Posterior vena cava (tissue), 2 donors: ENCODE measurements around the gene MAN1A1. TPM values are rescaled to one million over a fixed set of nuclear protein-coding genes. Genes with fewer than 3 reads are reported as not detected.

Experiments used
- DNase-seq: peaks from one replicate; pipeline ENCODE4 v3.0.0-alpha.2; 2020; ENCODE audit warnings: low spot score
- intact Hi-C, 2 donors: fragments of 100-400 bp; cut with DNase I; formaldehyde crosslinking; loops; one replicate each; pipeline versions ENCODE4 v1.14.1 to v1.14.2; 2022 to 2023
- total RNA-seq, 2 donors: library from RNA; stranded (reverse); fragmentation: NEBNext Ultra II Directional; extraction: Animal tissue kit (Norgen Biotek cat#: 25700); gene quantifications; one replicate each; pipeline ENCODE4 v1.2.1, GENCODE V29; 2021
- donor health status: DM: yes; HTN: yes; CAD: no.
- donor health status: DM: yes; HTN: yes; CAD: no.

The MAN1A1 gene
- total RNA-seq, 2 donors from 2014 or later, result 60.6 to 65.3 TPM

DNA sequence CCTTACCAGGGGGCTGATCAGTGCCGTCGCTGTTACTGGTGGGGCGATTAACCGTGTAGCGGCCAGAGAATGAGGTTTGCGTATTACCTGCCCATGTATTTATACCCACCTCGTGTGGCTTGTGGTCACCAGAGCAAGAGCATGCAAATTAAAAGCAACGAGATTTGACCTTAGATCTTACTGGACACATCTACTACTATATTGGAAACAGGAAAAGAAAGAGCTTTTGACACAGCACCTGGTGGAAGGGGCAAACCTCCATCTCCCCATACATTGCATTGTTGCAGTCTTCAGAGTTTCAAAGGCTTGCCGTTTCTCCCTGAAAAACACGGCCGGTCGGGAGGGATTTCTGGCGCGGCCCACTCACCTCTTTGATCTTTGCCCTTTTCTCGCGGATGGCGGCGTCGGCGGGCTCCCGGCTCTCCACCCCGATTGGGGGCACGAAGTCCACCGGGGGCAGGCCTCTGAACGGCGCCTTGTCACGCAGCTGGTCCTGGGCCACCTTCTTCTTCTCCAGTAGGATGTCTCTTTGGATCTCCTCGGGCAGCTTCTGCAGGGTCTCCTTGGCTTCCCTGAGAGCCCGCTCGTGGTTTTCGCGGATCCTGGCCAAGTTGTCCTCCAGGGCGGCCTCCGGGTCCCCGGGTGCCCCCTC lies 1.3 kb downstream of the MAN1A1 start:
- DNase-seq, result peak; percentile 83
- intact Hi-C loops, result loop anchor here in 1 of 2 donors (5.0 kb wide), 1 partner anchor 201 kb away; no protein-coding TSS in a partner anchor

DNA sequence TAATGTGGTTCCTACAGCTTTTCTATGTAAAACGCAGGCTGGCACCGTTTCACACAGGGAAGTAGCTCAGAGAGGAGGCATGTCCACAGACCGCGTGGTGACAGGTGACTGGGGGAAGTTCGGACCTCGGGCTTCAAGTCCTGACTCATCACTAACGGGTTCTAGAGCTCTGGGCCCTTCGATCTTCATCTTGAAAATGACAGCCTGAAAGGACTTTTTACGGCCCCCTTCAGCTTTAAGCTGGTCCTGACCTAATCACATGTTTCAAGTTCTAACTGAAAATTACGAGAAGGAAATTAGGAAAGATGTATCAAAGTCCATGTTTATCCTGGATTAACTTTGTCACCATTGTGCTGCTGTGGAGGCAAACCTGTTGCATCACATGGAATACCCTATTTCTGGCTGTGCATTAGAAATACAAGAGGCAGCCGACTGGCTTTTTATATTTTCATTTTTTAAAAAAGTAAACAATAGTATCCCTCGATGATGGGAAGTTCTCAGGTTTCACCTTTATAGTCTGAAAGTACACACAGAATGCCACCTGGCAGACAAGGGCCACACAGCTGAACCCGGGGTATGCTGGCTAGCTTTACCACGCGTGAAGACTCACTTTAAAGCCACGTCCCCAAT lies 2.0 kb downstream of the MAN1A1 start:
- intact Hi-C loops, result loop anchor here in 1 of 2 donors (5.0 kb wide), 1 partner anchor 200 kb away; no protein-coding TSS in a partner anchor
- peak; percentile 83 for DNase-seq

DNA sequence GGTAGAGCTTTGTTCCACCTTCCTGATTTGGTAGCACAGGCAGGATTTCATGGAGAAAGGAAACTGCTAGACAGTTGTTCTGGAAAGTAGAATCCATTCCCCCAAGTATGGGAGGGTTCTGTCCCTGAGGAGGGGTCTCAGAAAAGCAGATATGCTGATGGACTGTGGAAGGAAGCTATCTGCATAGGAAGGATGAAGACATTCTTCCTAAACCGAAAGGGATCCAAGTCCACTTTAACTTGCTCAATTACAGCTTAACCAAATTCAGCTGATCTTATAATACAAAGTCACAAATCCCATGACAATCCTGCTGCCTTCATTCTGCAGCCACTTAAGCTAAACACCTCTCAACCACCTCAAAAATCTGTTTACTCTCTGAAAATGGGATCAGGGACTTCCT lies 2.6 kb downstream of the MAN1A1 start:
- intact Hi-C loops, result loop anchor here in 1 of 2 donors (5.0 kb wide), 1 partner anchor 200 kb away; no protein-coding TSS in a partner anchor
- DNase-seq, result no peak

DNA sequence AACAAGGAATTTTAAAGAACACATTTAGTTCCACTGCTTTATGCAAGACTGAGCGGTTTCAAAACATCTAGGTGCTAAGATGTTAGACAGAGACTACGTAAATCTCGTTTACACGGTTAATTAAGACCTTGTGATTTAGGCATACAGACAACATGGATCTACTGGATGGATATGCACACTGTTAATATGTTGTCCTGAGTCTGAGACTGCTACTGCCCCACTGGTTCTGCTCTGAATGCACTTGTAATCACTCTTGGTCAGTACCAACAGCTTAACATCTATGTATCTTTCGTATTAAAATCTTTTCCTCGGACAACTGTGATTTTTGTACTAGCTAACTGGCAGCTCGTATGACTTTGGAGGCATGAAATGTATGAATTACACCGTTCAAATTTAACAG lies 3.1 kb downstream of the MAN1A1 start:
- no peak for DNase-seq
- intact Hi-C loops, result loop anchor here in 1 of 2 donors (5.0 kb wide), 1 partner anchor 199 kb away; no protein-coding TSS in a partner anchor

DNA sequence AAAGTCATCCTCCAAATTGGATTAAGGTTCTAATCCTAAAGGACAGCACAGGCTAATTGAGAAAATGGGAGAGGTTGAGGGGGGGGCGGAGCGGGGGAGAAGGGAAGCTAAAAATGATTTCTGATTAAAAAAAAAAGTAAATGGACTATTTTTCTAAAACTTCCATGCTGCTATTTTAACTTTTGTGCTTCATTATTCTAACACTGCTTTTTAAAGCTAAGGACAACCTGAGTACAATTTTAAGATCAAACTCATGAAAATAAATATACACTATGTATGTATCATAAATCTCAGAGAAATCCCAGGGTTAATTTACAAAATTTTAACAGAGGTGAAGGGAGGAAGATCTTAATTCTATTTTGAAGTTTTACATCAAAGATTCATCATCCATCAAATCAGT lies 4.4 kb downstream of the MAN1A1 start:
- intact Hi-C loops, result loop anchor here in 1 of 2 donors (5.0 kb wide), 1 partner anchor 198 kb away; no protein-coding TSS in a partner anchor
- no peak for DNase-seq

DNA sequence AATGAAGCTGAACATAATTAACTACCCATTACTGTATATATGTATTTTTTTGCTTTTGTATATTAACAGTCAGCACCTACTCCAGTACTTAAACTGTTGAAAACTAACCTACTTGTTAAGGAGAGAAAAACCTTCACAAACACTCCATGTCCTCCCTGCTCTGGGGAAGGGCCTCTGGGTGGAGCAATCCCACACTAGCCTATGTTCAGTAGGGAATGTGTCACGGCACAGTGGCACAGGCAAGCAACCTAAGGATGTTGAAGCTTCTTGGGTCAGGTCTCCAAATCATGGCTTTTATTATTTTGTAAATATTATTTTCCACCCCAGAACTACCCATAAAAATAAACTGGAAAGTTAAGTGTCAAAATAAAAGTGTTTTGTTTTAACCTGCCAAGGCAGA lies 5.3 kb downstream of the MAN1A1 start:
- intact Hi-C loops, result no loop called here
- DNase-seq, result no peak

DNA sequence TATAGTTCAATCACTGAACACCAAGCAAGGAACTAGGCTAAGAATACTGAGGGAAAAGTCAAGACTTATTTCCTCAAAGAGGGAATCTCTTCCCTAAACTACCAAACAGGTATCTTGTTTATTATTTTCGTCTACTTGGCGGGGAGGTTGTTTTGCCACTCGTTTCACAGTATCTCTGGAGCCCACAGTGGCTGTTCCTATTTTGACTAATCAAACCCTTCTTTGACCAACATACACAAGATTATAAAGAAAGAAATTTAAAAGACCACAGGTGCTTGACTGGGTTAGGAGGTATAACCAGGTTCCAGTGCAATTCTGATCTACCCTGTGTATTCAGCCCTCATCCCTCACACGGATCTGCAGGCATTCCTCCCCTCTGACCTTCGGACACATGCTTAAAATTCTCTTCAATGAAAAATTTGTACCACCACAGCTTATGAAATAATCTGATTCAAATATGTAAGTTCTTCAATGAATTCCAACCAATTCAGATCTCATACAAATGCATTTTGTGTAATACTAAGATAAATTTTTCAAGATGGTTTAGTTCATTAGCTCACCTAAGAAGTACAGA lies 5.9 kb downstream of the MAN1A1 start:
- no peak for DNase-seq
- intact Hi-C loops, result no loop called here

DNA sequence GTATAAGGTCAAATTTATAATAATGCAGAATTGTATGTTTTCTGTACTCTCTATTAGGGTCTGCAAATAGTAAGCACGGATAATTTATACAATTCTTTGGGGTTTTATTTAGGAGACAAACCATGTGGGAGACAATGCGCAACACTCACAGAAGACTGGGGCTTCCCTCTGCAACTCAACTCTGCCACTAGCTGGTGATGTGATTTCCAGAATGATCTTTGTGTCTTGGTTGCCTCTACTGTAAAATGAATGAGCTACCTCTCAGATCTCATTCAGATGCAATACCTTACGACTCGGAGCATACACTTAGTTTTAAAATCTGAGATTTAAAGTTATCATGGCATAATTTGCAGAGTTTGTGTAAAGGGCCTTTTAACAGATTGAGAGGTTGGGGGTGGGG lies 6.4 kb downstream of the MAN1A1 start:
- DNase-seq, result no peak
- intact Hi-C loops, result no loop called here

DNA sequence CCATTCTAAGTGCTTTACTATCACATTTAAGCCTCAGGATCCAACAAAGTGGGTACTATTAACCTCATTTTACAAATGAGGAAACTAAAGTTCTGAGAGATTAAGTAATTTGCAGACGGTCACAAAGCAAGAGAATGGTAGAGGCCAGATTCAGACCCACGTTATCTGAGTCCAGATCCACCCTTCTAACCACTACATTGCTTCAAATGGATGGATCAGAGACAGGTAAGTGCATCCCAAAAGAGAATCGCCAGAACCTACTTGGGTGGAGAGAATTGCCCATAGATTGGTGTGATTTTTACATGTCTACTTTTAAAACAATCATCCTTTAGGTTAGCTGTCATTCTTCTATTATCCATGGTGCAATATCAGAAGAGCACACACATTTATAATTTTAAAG lies 7.1 kb downstream of the MAN1A1 start:
- no peak for DNase-seq
- intact Hi-C loops, result no loop called here

DNA sequence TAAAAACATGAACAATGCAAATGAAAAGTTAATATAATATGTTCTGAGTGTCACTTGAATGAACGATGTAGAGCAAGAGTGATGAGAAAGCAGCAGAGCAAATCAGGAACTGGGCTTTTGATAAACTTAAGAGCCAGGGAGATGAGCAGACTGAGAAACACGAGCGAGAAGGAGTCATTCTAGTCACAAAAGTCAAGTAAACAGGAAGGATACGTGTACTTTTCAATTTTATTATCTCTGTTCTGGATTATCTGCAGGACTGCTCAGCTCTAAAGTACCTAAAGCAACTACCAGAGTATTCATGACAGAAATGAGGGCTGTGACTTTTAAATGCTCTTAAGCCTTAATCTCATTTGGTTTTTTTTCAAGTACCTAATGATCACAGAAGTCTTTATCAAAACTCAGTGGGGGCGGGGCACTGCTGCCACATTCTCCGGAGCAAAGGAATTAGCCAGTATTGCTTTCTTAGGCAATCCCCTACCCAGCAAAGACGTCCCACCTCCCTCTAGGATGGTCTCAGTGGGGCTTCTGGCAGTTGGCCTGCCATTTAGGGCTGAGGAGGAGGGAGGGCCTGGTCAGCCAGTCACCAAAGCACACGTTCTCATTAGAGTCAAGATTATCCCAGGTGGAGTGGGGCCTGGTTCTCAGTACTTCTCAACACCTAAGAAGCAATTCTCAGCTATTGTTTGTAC lies 8.6 kb downstream of the MAN1A1 start:
- intact Hi-C loops, result no loop called here
- DNase-seq, result no peak

DNA sequence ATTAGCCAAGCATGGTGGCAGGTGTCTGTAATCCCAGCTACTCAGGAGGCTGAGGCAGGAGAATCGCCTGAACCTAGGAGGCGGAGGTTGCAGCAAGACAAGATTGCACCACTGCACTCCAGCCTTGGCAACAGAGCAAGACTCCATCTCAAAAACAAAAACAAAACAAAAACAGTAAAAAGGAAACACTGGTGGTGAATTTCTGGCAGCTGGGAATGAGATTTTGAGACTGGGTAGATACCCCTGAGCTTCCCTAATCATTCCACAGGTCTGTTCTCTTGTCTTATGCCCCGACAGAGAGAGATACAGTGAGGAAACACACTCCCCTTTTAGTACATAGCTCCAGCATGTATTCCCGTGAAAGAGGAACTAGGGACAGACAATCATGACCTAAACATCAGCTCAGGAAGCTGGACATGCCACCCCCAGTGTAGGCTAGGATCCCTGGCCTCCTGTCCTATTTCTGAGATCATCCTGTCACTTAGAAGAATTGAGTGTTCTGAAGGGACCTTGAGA lies 9.6 kb downstream of the MAN1A1 start:
- no peak for DNase-seq
- intact Hi-C loops, result no loop called here

DNA sequence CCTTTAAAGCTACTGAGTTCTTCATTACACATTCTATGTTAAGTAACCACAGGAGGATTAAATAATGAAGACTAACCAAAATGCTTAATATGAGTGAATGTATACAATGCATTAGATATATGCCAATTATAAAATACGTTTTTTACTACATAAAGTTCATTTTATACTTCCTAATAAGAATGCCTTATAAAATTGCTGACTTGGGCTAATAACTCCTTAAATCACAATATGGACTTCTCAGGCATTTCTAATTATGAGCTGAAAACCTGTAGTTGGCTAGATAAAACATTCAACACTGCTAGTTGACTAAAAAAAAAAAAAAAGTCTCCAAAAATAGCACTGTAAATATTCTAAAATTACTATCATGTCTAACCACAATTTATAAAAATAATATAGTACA lies 11.8 kb downstream of the MAN1A1 start:
- intact Hi-C loops, result no loop called here
- DNase-seq, result no peak

DNA sequence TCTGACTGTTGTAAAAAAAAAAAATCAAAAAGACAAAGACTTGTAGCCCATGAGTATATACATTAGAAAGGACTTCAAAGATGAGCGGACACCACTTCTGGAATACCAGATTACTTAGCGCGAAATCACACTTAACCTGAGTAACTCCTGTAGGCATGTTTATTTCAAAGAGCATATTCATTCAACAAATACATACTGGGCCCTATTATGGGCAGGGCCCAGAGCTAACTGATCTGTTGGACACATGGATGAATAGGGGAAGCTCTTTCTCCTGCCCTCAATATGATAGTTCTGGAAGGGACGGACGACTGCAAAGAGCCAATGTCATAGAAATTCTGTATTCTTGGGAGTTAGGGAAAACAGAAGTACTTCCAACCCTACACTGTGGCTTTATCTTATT lies 12.3 kb downstream of the MAN1A1 start:
- DNase-seq, result no peak
- intact Hi-C loops, result no loop called here

DNA sequence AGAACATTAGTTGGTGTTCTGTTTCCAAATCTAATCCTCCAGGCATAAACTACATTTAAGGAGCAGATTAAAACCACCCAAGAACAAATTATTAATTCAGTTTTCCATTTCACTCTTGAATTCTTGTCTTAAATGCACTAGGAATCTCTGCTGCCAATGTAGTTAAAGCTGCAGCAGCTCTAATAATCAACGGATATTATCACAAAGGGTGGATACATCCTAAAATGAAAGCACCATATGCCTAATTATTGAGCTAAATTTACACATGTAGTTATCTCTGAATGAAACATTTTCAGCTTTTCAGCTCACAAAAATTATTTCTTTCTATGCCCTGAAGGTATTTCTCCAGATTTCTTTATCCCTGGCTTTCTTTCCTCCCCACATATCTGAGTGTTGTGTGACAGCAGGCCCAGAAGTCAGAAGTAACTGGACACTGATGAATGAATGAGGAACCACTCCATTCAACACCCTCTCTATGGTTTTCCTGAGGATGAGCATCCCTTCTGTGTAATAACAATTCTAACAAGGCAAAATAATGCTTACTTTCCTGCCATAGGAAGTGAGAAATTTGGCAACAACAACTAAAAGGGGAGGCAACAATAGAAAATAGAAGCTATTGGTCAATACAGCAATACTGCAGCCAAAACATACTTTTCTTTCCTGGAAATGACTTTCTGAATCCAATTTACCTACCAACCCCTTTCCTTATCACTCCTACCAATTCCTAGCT lies 14.9 kb downstream of the MAN1A1 start:
- intact Hi-C loops, result no loop called here
- no peak for DNase-seq

DNA sequence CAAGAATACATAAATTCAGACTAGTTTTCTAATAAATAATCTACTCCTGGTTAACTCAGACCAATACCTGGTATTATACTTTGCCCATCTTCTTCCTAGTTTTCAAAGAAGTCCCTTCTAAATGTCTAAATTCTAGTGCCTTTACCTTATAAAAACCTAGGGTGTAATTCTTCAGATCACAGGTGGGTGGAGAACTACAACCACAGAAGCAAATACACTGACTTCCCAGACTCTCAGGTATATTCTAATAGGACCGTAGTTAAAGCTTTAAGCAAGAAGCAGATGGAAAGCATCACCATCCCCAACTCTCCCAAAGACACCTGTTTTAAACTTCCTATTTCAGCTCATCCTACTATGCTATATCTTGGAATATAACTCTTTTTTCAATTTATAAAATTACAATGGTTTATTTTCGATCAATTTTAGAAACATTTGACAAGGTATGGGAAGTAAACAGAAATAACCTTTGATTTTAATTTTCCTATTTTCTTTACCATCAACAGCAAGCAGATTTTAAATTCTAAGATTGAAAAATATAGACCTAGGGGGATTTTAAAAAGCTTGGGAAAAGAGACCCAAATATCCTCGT lies 15.8 kb downstream of the MAN1A1 start:
- no peak for DNase-seq
- intact Hi-C loops, result no loop called here

DNA sequence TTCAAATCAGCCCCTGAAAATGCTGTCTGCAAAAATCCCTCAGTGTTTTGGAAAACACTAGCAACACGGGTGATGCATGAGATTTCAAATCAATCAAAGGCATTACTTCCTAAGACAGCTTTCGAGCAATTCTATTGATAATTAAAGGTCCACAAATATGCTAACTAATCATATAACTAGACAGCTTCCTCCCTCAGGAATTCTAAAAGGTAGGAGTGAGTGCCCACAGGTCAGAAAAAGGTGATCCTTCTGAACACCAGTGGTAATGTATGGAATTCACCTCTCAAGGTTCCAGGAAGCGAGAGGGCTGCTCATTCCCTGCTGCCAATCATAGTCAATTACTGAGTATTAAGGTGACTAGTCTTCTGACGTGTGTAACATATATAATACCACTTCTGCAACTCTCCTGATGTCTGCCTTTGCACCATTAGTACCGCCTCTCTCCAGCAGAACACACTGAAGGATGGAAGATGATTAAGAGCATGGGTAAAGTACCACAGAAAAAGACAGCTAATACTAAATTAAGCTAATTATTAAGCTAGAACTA lies 16.4 kb downstream of the MAN1A1 start:
- intact Hi-C loops, result no loop called here
- no peak for DNase-seq

DNA sequence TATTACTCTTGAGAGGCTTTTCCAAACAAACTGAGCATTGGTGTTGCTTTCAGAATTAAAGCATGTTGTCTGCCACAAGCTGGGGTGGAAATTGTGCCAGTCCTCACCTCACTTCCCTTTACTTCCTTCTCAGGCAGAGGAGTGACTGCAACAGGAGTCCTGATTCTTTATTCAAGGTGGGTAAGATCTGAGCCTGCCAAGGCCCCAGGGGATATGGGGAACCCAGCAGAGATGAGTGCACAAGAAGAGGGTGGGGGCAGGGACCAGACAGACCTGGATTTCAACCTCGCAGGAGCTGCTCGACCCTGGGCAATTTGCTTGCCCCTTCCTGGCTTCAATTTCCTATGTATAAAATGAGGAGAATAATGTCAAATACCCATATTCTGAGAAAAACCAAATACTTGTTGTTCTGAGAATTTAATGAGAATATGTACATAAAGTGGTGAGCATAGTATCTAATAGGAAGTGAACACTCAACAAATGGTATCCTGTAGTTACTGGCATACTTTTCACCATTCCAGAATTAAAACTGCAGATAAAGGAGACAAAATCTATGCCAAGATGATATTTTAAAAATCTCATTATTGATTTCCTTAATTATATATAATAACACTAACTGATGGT lies 17.8 kb downstream of the MAN1A1 start:
- no peak for DNase-seq
- intact Hi-C loops, result no loop called here

DNA sequence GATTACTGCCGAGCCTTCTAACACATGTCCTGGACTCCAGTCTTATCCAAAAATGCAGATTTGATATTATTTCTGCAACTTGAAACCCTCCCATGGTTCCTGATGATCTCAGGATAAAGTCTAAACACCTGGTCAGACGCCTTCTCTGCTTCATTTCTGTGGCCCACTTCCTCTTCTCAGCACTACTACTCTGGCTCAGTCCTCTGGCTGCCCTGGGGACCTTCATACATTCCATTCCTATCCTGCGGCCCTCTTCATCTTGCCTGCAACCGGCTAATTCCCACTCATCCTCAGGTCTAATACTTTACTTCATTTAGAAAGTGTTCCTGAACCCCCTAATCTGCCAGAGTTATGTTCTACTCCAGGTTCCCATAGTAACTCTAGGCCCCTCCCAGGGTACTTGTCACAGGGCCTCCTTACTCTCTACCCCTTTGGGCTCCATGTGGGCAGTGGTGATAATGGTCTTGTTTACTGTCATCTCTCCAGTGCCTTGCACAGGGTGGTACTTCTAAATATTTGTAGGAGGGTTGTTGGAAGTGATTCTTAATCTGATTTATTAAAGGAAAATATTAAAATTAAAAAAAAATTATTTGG lies 18.9 kb downstream of the MAN1A1 start:
- DNase-seq, result no peak
- intact Hi-C loops, result no loop called here
